OCI-LY7 (cell line): Measurements from ENCODE around the gene CBFA2T3. TPM values are rescaled to one million over a fixed set of nuclear protein-coding genes. Genes with fewer than 3 reads are reported as not detected.
A peak's percentile ranks its signal among the peaks of the same experiment; 100 is the strongest.

ENCODE experiments used
- BruUV-seq: library from RNA; stranded (reverse); fragments of 400-500 nt; replicated peaks from 2 replicates; lab custom pipeline; 2021; lab: Mats Ljungman, UMichigan
- CTCF ChIA-PET: fragments of 300-600 bp; sonication (Branson Sonifier 250); formaldehyde crosslinking; loops from one replicate; lab custom pipeline; 2022; ENCODE audit warnings: antibody characterized with exemption; ENCODE audit not compliant: unreplicated experiment; lab: Charles Lee
- POLR2A ChIA-PET: fragments of 300-600 bp; sonication (Branson Sonifier 250); formaldehyde crosslinking; loops from one replicate; lab custom pipeline; 2022; ENCODE audit warnings: antibody characterized with exemption; lab: Charles Lee
- DNase-seq: peaks from one replicate; pipeline ENCODE4 v3.0.0-alpha.2; 2015; ENCODE audit warnings: low spot score
- H2AFZ ChIP-seq: fragments of 200-600 bp; sonication (generic), shearing (Covaris generic); 2 replicates; pipeline ENCODE4 v1.6.1; 2014; ENCODE audit warnings: mild to moderate bottlenecking, antibody characterized with exemption, low read length, moderate library complexity
- H3K27ac ChIP-seq: fragments of 200-600 bp; sonication (generic); 2 replicates; pipeline ENCODE4 v1.5.1; 2014; ENCODE audit warnings: mixed run types, low read depth, mild to moderate bottlenecking, moderate library complexity, low read length, inconsistent platforms; ENCODE audit not compliant: poor library complexity, severe bottlenecking
- H3K36me3 ChIP-seq: fragments of 200-600 bp; sonication (generic); 2 replicates; pipeline ENCODE4 v1.6.1; 2014; ENCODE audit warnings: mild to moderate bottlenecking, antibody characterized with exemption, low read length, moderate library complexity, mixed read lengths; ENCODE audit not compliant: insufficient read depth
- H3K4me1 ChIP-seq: fragments of 200-600 bp; sonication (generic); 2 replicates; pipeline ENCODE4 v1.5.1; 2014; ENCODE audit warnings: mild to moderate bottlenecking, low read length; ENCODE audit not compliant: insufficient read depth, poor library complexity, severe bottlenecking
- H3K4me2 ChIP-seq: fragments of 200-600 bp; sonication (generic); 2 replicates; pipeline ENCODE4 v1.6.1; 2014; ENCODE audit warnings: mild to moderate bottlenecking, low read length
- H3K4me3 ChIP-seq: fragments of 200-600 bp; sonication (generic); 2 replicates; pipeline ENCODE4 v1.5.1; 2014; ENCODE audit warnings: mild to moderate bottlenecking, low read depth, low read length; ENCODE audit not compliant: poor library complexity, severe bottlenecking
- H3K79me2 ChIP-seq: fragments of 200-600 bp; sonication (generic); 2 replicates; pipeline ENCODE4 v1.6.1; 2016; ENCODE audit warnings: low read depth, mild to moderate bottlenecking, low read length, moderate library complexity, mixed read lengths; ENCODE audit not compliant: insufficient read depth
- H3K9me2 ChIP-seq: fragments of 200-600 bp; sonication (generic); 2 replicates; pipeline ENCODE4 v1.6.1; 2016; ENCODE audit warnings: mild to moderate bottlenecking, low read length, mixed read lengths; ENCODE audit not compliant: insufficient read depth
- H3K9me3 ChIP-seq: fragments of 200-600 bp; sonication (generic); 2 replicates; pipeline ENCODE4 v1.6.1; 2014; ENCODE audit warnings: mild to moderate bottlenecking, mixed run types, low read length, mixed read lengths
- H4K20me1 ChIP-seq: fragments of 200-600 bp; sonication (generic); 2 replicates; pipeline ENCODE4 v1.6.1; 2014; ENCODE audit warnings: mild to moderate bottlenecking, antibody characterized with exemption, low read length, moderate library complexity, mixed read lengths; ENCODE audit not compliant: insufficient read depth
- CTCF ChIP-seq: fragments of 200-600 bp; sonication (generic); conservative IDR thresholded peaks from 2 replicates; pipeline ENCODE4 v1.5.1; 2014; ENCODE audit warnings: mild to moderate bottlenecking, antibody characterized with exemption, low read length, moderate library complexity, mixed read lengths
- EZH2phosphoT487 ChIP-seq: fragments of 200-600 bp; sonication (generic); IDR thresholded peaks from 2 replicates; pipeline ENCODE4 v1.6.1; 2018; ENCODE audit warnings: low read depth, borderline replicate concordance, mild to moderate bottlenecking, mixed run types, antibody characterized with exemption, low read length, moderate library complexity, mixed read lengths
- intact Hi-C: fragments of 100-400 bp; cut with micrococcal nuclease; formaldehyde crosslinking; loops from one replicate; pipeline ENCODE4 v1.10.0; 2022; ENCODE audit not compliant: unreplicated experiment
- total RNA-seq, 2 experiments: library from RNA; depleted of rRNA in 1 of 2; stranded (reverse); fragments of >200 nt in 1 of 2; shearing (Covaris generic) in 1 of 2; gene quantifications; 2 replicates each; pipeline ENCODE4 v1.2.3, GENCODE V29; 2014 to 2022

Gene CBFA2T3
- total RNA-seq, 2 experiments from 2014 or later: 1.1 to 48.0 TPM

- Histone ChIP-seq H3K36me3 (no peaks in the 10 kb centered on the region), H2AFZ (no peak overlapping the region), H3K9me3 (no peaks in the 10 kb centered on the region), H3K4me1 (peaks cover 11% of the 10 kb centered on the region), H3K4me2 (no peak overlapping the region), H3K27ac (no peak overlapping the region), H3K79me2 (no peaks in the 10 kb centered on the region), H4K20me1 (no peaks in the 10 kb centered on the region), H3K9me2 (no peaks in the 10 kb centered on the region), H3K4me3 (no peak overlapping the region)
- no TSS peak for BruUV-seq
- DNase-seq: no peak
- CTCF ChIA-PET: no interaction called here
- intact Hi-C loops: no loop called here
- TF ChIP-seq EZH2phosphoT487: no peak
- TF ChIP-seq CTCF: peak; percentile 24; the same call in 1 of the 2 replicates
- POLR2A ChIA-PET: no interaction called here
These were observed 70.4 kb downstream of the CBFA2T3 start for GRCh38 chr16:88906535-88907105.

GRCh38 chr16:88906020-88906419, 71.0 kb downstream of the CBFA2T3 start:
- BruUV-seq: no TSS peak
- CTCF ChIA-PET: no interaction called here
- POLR2A ChIA-PET: no interaction called here

More at GRCh38 chr16:88906020-88906419, 71.0 kb downstream of the CBFA2T3 start:
- TF ChIP-seq EZH2phosphoT487 (no peak), CTCF (no peak)
- Histone ChIP-seq H3K4me2 (no peak overlapping the region), H3K9me3 (no peaks in the 10 kb centered on the region), H3K9me2 (no peaks in the 10 kb centered on the region), H3K27ac (no peak overlapping the region), H2AFZ (no peak overlapping the region), H3K36me3 (no peaks in the 10 kb centered on the region), H3K79me2 (no peaks in the 10 kb centered on the region), H3K4me3 (no peak overlapping the region), H3K4me1 (peaks cover 5% of the 10 kb centered on the region), H4K20me1 (no peaks in the 10 kb centered on the region)
- no peak for DNase-seq
- intact Hi-C loops: no loop called here
